RCC 7860 (cell line): Measurements from ENCODE around the gene BBOX1.
"Not testable (repeated sequence)": the region's sequence is repeated elsewhere in the genome, so short reads cannot be mapped to it uniquely, and the experiment has no call there.

Experiments used
- DNase-seq: peaks from one replicate; pipeline ENCODE4 v3.0.0-alpha.2; 2015; ENCODE audit warnings: low spot score
- FAIRE-seq: peaks from 2 replicates; lab custom pipeline; 2012; peaks lifted over from hg19 to GRCh38; lab: Jason Lieb, UNC

BBOX1 gene

DNA sequence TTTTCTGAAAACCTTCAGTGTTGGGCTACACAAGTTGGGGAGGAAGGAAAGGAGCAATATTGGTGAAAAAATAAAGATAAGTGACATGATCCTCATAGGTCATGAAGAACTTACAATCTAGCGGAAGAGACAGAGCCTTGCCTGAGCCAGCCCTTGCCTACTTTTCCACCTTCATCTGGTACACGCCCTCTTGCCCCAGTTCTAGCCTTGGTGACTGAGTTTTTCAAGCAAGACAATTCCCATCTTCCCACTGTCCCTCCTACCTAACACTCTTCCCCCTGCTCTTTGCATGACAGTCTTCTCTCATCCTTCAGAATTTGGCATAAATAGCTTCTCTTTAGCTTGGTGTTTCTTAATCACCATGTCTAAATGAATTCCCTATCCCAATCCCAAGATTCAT lies 42.6 kb downstream of the BBOX1 start:
- no peak for DNase-seq
- no peak for FAIRE-seq

GRCh38 chr11:27083782-27084181 lies 43.2 kb downstream of the BBOX1 start:
- FAIRE-seq, result no peak

DNA sequence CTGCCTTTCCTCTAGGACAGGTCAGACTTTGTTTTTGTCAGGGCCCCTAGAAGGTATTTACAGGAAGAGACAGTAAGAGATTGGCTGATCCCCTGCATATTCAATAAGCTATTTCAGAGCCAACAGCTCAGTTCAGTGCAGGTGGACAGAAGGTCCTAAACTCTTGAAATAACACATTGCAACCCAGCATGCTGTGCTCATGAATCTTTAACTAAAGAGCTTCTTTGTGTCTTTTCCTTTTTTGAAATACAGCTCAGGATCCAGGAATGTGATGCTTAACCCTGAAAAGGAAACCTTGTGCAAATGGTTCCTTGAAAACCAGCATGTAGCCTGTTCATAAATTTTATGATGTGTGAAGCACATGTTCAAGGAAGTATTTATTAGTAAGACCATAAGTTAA lies 43.9 kb downstream of the BBOX1 start:
- no peak for DNase-seq
- no peak for FAIRE-seq

More at GRCh38 chr11:27083782-27084181, 43.2 kb downstream of the BBOX1 start:
- DNase-seq, result no peak

- FAIRE-seq (no peak), DNase-seq (no peak)
These were observed 44.5 kb downstream of the BBOX1 start for GRCh38 chr11:27085111-27085510.

- FAIRE-seq (no peak), DNase-seq (no peak)
These were observed 45.0 kb downstream of the BBOX1 start for GRCh38 chr11:27085605-27086004.

GRCh38 chr11:27087432-27087831 lies 46.8 kb downstream of the BBOX1 start:
- no peak for DNase-seq
- FAIRE-seq, result no peak

DNA sequence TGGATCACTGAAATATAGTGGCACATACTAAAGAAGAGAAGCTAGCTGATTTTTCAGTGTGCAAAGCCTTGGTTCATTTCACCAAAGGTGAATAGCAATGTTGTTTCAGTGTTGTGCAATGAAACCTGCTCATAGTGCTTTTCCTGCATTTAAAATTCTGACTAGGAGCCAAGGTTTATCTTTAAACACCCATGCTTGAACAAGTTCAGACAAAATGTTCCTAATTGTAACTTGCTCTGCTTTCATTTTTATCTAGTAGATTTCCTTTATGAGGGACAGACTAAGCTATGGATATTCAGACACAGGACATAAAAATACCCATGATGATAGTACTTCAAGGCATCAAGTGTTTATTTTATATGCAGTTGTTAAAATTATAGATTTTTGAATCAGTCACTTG lies 47.7 kb downstream of the BBOX1 start:
- DNase-seq, result no peak
- FAIRE-seq, result no peak

GRCh38 chr11:27089746-27090145 lies 49.1 kb downstream of the BBOX1 start:
- DNase-seq (no peak), FAIRE-seq (no peak)

DNA sequence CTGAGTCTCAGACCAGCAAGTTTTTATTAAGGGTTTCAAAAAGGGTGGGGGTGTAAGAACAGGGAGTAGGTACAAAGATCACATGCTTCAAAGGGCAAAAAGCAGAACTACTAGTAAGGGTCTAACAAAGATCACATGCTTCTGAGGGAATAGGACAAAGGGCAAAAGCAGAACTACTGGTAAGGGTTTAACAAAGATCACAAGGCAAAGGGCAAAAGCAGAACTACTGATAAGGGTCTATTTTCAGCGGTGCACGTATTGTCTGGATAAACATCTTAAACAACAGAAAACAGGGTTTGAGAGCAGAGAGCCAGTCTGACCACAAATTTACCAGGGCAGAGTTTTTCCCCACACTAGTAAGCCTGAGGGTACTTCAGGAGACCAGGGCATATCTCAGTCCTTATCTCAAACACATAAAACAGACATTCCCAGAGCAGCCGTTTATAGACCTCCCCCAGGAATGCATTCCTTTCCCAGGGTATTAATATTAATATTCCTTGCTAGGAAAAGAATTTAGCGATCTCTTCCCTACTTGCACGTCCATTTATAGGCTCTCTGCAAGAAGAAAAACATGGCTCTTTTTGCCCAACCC lies 49.8 kb downstream of the BBOX1 start:
- not testable (repeated sequence) for DNase-seq, FAIRE-seq

GRCh38 chr11:27094120-27094519 lies 53.5 kb downstream of the BBOX1 start:
- FAIRE-seq, result no peak
- no peak for DNase-seq

GRCh38 chr11:27095059-27095458 lies 54.4 kb downstream of the BBOX1 start:
- DNase-seq (no peak), FAIRE-seq (no peak)

DNA sequence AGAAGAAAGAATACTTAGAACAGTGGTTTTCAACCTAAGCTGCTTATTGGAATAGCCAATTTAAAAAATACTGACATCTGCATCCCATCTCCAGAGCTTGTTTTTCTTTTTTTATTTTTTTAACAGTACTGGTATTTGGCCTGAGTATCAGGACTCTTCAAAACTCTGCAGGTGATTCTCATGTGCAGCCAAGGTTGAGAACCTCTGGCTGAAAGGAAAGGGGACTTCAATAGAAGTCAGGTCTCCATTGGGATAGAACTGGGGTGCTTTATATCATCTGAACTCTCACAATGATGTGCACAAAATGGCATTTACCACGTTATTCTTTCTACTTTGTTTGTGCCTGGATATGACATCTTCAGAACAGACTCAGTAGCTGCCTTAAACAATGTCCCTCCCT lies 55.3 kb downstream of the BBOX1 start:
- no peak for FAIRE-seq
- no peak for DNase-seq

DNA sequence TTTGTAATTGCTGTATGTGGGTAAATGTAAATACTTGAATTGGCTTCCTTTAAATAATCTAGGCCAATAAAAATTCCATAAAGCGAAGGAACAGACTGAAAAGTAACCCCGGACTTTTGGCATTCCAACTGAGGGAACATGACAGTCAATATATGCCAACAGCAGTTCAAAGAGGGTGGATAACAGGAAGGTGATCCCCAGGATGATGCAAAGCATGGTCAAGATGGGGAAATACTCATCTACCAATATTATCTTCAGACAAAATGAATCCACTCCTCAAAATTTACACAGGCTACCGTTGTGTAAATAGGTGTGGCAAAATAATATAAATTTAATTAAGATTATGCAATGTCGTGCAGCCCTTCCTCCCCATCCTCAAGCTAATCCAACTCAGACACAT lies 56.9 kb downstream of the BBOX1 start:
- FAIRE-seq (no peak), DNase-seq (no peak)

DNA sequence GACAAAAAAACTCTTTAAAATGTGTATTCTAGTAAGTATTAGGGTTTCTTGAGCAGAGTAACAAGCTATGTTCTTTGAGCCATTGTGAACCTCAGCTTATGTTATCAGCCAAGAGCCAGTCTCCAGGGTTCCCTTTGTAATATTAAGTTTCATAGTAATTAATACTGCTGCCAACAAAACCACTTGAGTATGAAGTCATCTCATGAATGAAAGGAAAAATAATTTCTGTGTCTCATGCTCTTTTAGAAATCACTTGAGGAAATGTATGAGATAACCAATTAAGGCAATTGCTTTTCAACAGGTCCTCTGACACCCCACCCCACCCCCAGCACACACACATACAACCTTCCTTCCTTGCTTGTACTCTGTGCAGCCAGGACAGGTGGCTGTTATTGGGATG lies 59.9 kb downstream of the BBOX1 start:
- DNase-seq (no peak), FAIRE-seq (no peak)

- no peak for DNase-seq
- no peak for FAIRE-seq
These were observed 66.9 kb downstream of the BBOX1 start for GRCh38 chr11:27107548-27107947.

DNA sequence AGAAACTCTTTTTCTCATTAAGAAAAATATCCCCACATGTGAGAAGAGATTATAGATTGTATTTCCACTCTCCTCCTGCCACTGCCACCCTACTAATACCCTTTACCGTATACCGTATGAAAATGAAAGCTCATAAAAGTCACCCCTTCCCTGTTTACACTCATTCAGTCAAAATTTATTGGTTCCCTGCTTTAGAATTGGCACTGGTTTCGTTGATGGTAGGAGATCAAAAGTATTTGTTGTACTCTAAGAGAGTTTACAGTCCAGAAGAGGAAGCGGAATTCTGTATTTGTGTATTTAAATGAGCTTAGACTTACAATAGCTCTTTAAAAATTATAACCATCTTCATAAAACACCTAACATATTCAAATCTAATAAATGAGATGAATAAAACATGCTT lies 68.2 kb downstream of the BBOX1 start:
- FAIRE-seq (no peak), DNase-seq (no peak)

DNA sequence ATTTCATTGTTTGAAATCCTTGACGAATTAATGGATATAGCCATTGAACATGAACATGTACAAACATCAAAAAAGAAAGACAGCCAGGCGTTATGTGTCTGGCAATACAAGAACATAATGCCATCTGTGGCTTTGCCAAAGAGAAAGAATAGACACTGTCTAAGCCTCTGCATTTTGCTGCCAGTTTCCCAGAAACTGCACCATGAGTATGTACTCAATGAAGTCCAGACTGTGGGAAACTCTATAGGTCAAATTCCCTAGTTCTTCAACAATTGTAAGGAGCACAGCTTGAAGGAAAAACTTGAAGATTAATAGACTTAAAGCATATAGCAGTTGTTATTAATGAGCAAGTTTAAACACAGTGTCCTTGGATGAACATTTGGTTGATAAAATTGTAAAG lies 71.3 kb downstream of the BBOX1 start:
- FAIRE-seq, result no peak
- no peak for DNase-seq

DNA sequence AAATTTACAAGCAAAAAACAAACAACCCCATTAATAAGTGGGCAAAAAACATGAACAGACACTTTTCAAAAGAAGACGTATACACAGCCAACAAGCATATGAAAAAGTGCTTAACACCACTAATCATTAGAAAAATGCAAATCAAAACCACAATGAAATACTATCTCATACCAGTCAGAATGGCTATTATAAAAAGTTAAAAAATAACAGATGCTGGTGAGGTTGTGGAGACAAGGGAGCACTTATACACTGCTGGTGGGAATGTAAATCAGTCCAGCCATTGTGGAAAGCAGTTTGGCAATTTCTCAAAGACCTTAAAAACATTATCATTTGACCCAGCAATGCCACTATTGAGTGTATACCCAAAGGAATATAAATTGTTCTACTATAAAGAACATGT lies 72.3 kb downstream of the BBOX1 start:
- no peak for FAIRE-seq
- no peak for DNase-seq

DNA sequence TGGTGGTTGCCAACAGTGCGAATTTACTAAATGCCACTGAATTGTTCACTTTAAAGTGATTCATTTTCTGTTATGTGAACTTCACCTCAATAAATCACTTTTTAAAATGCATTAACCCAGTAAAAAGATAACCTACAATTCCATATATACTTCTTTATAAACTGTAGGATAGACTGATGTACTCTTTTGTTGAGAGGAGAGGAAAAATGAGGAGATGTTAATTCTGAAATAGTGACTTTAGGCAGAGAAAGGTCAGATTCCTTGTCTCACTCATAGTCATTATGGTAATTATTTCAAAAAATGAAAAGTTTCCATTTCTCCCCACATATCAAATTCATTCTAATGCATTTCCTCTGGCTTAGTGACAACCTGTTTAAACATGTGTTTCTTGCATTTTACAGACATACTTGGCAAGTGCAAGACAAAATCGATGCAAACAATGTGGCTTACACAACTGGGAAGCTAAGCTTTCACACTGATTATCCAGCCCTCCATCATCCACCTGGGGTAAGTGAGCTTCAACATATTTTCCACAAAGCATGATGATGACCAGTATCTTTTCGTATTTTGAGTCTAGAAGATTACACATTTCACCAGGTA lies 74.5 kb downstream of the BBOX1 start:
- FAIRE-seq, result no peak

DNA sequence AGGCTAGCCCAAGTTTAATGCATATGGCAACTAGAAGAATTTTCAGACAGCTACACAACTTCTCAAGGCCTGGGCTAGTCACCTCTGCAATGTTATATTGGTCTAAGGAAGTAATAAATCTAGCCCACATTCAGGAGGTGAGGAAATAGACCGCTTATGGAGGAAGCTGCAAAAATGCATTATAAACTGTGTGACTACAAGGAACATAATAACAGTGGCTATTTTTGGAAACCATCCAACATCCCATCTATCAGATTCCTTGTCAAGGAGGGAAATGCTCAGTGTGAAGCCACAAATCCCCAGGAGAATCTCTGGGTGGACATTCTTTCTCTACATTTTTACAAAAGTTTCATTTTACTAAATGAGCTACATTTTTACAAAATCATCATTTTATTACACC lies 76.1 kb downstream of the BBOX1 start:
- no peak for DNase-seq
- FAIRE-seq, result no peak

More for the DNA sequence above, 74.5 kb downstream of the BBOX1 start:
- DNase-seq, result no peak

GRCh38 chr11:27118371-27118770 lies 77.8 kb downstream of the BBOX1 start:
- DNase-seq (no peak), FAIRE-seq (no peak)

DNA sequence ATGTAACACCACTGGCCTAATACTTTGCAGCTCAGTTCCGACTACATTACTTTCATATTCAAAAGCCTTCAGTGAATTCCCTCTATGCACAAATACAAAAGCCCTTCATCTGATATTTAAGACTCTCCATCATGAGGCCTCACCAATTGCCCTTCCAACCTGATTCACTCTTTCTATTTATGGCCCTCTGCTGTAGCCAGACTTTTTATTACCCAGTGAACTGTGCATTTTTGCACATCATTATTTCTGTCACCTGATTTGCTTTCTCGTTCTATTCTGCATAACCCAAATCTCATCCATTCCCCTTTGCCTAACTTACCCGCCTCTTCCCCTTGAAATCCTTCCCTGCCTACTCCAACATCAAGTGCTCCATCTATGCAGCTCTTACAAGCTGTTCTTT lies 78.3 kb downstream of the BBOX1 start:
- DNase-seq, result no peak
- no peak for FAIRE-seq

- FAIRE-seq (no peak), DNase-seq (no peak)
These were observed 78.8 kb downstream of the BBOX1 start for GRCh38 chr11:27119396-27119795.
